Dedifferentiated amniotic fluid mesenchymal stem cell (primary cell): Measurements from ENCODE around the gene CPA1.
"Not testable (repeated sequence)": the region's sequence is repeated elsewhere in the genome, so short reads cannot be mapped to it uniquely, and the experiment has no call there.

Experiments used
- DNase-seq: peaks from one replicate; pipeline ENCODE4 v3.0.0-alpha.2; 2016; ENCODE audit errors: extremely low spot score

CPA1 gene

DNA sequence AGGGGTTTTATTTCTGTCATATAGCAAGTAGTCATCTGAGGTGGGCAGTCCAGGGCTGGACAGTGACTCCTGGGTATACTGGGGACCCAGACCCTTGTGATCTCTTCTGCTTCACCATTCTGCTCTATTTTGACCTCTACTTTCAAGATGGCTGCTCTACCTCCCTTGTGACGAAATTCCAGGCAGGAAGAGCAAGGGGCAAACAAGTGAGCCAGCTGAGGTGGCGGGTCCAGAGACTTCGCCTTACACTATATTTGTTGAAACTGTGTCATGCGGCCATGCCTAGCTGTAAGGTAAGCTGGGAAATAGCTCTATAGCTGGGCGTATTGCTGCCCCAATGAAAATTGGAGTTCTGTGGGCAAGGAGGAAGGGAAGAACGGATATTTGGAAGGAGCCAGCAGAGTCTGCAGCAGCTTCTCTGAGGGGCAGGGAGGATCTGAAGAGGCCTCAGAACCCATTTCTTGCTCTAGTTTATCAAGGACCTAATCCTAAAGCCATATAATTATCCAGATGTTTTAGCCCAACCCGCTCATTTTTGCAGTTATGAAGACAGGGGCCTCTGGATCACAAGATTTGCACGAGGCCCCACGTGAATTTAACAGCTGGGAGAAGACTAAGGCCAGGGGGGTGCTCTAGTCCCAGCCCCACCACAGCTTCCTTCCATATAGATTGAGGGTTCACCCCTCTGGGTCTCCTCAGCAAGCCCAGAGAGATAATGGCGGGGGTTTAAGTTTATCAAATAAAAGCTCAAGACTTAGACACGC is 7.7 kb upstream of the CPA1 start:
- no peak for DNase-seq

DNA sequence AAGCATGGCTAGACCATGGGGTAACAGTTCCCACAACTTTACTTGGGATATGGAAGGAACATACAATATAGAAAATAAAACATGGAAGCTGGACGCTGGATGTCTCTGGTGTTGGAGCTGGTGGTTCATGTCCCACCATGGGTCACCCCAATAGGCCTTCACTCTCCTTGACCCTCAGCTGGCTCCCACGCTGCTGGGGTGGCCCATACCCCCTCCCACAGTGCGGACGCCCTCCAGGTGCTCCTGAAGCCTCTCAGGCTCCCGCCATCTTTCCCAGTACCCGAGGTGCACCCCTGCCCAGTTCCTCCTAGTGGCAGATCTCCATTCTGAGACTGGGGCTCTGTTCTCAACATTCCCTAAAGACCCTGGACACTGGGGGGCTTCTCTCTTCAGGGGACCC is 5.8 kb upstream of the CPA1 start:
- DNase-seq, result no peak

DNA sequence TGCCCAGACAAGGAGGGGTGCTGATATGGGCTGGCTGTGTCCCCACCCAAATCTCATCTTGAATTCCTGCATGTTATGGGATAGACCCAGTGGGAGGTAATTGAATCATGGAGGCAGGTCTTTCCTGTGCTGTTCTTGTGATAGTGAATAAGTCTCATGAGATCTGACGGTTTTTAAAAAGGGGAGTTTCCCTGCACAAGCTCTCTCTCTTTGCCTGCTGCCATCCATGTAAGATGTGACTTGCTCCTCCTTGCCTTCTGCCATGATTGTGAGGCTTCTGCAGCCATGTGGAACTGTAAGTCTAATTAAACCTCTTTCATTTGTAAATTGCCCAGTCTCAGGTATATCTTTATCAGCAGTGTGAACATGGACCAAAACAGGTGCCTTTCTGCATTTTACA is 3.8 kb upstream of the CPA1 start:
- not testable (repeated sequence) for DNase-seq

DNA sequence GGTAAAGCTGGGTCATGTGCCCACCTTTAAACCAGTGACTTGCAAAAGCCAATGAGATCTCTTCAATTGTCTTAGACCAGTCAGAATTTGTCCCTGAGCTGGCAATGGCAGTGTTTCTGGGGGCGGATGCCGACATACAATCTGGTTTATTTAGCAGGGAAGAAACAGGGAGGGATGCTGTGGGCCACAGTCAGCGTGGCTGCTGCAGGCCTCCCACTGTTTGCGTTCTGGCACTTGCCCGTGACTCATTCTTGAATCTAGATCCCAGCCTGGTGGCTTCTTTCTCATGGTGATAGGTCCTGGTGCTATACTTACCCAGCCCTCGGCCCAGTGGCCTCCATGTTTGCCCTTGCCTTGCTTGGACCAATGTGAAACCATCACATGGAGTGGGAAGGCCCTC is 3.1 kb upstream of the CPA1 start:
- DNase-seq, result no peak

DNA sequence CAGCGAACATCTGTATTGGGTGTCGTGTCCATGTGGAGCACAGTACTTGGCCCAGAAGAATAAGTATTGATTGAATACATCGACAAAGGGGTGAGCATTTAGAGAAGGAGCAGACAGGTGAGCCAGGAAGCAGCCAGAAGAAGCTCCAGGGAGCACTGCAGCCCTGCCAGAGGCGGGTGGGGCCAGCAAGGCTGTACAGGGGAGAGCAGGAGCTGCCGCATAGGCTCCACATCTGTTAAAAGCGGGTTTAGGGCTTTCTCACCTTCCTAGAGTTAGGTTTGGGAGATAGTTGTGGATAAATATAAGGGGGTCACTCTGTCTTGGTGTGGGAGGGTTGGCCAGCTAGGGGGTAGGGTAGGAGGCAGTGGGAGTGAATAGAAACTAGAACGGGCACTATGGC is 1.3 kb upstream of the CPA1 start:
- DNase-seq, result no peak

DNA sequence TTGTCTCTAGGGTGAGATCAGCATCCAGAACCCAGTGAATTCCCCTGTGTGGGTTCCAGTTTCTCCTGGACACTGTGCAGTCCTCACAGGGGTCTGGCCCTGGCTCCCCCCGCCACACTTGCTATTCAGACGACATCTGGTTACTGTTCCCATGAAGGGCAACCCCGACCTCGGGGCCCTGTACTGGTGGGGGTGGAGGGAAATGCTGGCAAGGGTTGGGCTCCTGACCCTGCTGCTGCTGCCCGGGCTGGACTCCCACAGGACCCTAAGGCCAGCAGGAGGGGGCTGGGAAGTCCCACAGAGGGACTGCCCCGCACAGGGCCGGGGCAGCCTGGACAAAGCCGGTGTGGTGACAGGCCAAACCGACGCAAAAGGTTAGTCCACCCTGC is 768 bp upstream of the CPA1 start:
- DNase-seq, result no peak

DNA sequence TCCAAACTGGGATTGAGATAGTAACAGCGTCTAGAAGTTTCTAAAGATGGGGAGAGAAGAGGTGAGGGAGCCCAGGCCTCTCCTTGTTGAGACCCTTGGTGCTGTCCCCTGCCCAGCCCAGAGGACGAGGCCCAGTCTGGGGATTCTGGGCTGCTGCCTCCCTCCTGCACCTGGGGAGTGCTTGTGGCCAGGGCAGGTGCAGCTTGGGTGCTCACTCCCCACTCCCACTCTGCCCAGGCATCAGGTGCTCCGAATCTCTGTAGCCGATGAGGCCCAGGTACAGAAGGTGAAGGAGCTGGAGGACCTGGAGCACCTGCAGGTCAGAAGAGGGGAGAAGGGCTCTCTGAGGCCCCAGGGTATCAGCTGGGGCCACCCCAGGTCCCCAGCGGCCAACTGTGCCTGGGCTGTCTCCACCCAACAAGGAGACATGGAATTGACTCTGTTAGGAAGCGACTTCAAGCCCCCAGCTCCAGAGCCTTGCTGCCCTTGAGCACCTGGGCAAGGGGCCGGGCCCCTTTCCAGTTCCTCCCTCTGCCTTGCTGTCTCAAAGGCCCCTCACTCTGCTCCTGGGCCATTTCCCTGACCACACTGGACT is 664 bp downstream of the CPA1 start:
- no peak for DNase-seq

DNA sequence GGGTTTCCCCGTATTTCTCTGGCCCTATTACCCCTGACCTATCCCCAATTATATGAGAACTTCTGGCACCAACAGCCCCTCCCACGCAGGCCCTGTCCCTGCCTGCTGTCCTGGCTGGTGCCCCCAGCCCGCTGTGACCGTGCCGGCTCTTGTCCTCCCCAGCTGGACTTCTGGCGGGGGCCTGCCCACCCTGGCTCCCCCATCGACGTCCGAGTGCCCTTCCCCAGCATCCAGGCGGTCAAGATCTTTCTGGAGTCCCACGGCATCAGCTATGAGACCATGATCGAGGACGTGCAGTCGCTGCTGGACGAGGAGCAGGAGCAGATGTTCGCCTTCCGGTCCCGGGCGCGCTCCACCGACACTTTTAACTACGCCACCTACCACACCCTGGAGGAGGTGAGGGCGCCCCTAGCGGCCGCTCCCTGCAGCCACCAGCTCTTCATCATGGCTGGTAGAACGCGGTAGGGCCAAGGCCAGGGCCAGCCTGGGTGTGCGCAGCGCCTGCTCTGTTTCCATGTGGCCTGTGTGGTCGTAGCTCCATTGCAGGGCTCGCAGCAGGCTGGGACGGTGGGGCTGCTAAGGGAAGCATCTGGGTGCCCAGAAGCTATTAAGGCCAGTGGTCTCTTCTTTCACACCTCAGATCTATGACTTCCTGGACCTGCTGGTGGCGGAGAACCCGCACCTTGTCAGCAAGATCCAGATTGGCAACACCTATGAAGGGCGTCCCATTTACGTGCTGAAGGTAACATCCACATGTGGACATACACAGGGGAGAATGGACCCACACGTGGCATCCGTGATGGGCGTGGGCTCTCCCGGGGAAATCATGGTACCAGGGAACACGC is 1.4 kb downstream of the CPA1 start:
- no peak for DNase-seq

DNA sequence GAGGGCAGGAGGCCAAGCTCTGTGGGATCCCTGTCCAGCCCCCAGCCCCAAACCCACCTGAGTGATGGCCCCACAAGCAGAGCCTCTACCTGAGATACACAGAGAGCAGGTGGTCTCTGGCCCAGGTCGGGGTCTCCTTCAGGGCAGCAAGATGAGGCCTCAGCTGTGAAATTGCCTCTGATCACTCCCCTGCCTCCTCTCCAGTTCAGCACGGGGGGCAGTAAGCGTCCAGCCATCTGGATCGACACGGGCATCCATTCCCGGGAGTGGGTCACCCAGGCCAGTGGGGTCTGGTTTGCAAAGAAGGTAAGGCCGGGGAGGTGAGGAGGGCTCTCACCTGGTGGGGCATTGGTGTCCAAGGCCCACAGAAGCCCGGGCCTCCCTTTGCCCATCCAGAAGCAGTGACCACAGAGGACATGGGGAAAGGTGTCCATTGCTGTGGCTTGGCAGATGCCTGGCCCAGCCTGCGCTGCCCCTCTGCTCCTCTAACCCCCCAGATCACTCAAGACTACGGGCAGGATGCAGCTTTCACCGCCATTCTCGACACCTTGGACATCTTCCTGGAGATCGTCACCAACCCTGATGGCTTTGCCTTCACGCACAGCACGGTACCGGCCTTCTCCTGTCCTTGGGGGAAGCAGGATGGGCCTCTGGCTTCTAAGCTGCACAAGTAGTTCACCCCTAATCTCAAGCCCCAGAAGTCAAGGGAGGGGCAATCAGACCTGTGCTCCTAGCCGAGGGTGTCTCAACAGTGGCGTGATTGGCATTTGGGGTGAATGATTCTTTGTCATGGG is 3.1 kb downstream of the CPA1 start:
- DNase-seq, result no peak

DNA sequence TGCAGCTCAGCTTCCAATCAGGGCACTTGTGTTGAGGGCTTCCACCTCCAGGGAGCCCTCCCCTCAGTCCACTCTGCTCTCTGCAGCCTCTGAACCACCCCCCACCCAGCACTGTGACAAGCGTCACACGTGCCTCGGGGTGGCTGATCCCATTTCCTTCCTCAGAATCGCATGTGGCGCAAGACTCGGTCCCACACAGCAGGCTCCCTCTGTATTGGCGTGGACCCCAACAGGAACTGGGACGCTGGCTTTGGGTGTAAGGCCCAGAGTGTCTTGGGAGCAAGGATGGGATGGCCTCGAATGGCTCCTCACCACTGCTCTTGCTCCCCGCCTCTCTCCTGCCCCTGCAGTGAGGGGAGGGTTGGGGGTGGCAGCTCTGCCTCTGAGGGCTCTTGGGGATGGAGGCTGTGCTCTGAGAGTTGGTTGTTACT is 4.1 kb downstream of the CPA1 start:
- no peak for DNase-seq

DNA sequence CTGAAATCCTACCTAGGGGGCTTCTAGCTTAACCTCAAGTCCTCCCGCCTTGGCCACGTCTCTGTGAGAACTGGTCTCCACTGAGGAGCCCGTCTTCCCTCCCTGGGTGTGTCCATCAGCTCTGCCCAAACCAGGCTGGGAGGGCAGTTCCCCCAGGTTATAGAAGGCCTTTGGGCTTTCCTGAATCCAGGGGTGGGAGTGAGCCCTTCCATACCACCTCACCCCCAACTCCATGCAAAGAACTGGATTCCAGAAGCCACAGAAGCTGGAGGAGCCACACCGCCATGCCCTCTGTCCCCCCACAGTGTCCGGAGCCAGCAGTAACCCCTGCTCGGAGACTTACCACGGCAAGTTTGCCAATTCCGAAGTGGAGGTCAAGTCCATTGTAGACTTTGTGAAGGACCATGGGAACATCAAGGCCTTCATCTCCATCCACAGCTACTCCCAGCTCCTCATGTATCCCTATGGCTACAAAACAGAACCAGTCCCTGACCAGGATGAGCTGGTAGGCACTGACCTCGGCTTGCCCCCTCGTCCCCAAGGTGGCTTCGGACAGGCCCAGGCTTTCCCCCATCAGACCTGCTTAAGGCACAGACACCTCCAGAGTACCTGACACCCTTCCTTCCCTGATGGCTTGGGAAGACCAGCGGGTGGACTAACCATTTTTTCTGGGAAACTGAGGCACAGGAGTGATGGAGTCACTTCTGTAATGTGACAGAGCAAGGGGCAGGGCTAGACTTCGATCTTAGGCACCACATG is 4.7 kb downstream of the CPA1 start:
- no peak for DNase-seq

DNA sequence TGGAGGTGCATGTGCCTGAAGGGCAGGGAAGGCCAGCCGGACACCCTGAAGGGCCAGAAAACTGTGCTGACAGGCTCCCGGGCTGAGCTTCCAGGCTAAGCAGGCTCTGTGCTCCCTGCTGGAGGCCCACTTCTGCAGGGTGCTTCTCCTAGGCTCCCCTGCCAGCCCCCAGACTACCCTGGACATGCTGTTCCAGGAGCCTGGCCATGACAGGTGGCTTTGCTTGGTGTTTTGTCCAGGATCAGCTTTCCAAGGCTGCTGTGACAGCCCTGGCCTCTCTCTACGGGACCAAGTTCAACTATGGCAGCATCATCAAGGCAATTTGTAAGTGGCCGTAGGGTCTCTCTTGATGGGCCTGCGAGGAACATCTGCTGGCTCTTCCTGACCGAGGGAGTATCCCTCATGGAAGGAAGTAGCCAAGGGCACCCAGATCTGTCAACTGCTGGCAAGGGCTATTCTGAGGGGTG is 5.3 kb downstream of the CPA1 start:
- no peak for DNase-seq

DNA sequence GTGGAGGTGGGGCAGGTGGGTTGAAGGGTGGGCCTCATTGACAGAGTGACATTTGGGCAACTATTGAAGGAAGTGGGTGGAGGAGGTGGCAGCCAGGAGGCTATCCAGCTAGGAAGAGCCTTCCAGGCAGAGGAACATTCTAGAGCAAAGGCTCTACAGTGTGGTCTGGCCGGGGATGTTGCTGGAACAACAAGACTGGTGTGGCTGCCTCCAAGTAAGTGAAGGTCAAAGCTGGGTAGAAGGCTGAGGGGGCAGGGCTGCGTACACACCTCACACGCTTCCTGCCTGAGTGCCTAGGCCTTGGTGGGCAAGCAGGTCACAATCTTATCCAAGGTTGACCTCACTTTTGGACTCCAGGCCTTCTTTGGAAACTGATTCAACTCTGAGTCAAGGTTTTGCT is 6.6 kb downstream of the CPA1 start:
- DNase-seq, result no peak

DNA sequence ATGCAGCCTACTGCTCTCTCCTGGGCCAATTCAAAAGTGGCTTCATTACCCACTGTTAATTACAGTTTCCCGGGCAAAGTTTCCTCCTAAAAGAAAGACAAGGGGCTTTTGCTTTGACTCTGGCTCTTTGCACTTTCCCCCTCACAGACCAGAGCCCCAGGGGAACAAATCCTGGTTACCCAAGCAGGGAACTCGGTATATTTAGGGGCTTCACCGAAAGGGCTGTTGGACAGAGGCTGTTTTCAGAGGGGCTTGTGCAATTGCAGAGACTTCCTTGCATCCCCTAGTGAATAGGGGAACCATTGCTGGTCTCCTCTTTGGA is 7.0 kb downstream of the CPA1 start:
- DNase-seq, result no peak

DNA sequence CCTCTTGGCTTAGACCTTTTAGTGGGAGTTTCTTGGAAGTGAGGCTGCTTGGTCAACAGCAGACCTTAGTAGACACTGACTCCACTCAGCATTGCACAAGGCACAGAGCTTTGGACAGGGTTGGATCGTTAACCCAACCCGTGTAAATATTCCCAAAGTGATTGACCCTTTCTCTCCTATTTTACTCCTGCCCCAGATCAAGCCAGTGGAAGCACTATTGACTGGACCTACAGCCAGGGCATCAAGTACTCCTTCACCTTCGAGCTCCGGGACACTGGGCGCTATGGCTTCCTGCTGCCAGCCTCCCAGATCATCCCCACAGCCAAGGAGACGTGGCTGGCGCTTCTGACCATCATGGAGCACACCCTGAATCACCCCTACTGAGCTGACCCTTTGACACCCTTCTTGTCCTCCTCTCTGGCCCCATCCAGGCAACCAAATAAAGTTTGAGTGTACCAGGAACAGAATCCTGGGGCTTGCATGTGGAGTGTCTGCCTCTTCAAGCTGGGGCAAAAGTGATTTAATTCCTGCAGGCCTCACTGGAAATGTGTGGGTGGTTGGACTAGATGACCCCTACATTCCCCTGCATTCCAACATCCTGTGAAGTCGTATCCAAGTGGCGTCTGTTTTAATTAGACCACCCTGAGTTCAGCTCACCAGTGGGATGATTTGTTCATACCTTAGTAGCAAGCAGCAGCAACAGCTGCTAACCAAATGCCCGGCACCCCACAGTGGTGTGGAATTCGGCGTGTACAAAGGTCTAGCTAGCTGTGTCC is 7.5 kb downstream of the CPA1 start:
- no peak for DNase-seq

DNA sequence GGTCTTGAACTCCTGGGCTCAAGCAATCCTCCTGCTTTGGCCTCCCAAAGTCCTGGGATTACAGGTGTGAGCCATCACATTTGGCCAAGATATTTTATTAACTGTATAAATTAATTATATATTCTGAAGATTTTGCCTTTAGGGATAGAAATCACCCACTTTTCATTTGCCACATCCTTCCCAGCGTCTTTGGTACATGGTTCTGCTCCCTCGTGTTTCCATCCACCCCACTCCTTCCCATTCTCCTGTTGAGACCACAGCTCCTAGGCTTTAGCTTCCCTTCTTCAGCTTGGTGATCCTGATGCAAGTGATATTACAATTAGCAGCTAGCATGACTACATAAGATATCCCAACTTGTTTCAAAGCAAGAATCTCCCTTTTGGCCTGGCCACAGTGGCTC is 8.4 kb downstream of the CPA1 start:
- no peak for DNase-seq

DNA sequence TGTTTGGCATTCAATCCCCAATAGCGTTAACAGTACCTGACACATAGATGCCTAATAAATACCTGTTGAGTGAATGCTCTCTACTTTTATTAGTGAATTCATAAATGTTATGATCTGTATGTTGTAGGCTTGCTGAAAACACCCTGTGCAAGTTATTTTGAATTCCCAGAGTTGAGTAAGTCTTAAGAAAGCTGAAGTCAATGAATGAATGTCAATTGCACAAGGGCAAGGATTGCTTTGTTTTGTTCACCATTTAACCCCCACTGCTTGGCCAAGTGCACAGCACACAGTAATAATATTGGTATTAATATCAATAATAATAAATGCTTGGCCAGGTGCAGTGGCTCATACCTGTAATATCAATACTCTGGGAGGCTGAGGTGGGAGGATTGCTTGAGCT is 10.2 kb downstream of the CPA1 start:
- DNase-seq, result no peak

DNA sequence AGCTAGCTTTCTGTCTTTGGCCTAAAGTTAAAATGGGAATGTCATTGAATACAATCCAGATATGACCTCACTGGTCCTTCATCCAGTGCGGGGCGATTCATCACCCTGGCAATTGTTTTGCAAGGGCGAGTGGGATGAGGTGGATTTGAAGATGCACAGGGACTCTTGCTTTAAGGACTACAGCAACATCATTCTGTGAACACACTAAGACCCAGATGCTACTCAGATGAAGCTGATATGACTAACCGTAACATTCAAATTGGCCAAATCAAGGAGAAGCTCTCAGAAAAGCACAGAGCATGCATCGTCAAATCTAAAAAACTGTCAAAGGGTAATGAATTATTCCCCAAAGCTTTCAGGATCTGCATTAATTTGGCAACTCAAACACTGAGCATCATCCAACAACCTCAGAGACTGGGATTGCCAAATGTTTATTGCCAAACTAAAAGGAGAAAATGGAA is 12.8 kb downstream of the CPA1 start:
- DNase-seq, result no peak

DNA sequence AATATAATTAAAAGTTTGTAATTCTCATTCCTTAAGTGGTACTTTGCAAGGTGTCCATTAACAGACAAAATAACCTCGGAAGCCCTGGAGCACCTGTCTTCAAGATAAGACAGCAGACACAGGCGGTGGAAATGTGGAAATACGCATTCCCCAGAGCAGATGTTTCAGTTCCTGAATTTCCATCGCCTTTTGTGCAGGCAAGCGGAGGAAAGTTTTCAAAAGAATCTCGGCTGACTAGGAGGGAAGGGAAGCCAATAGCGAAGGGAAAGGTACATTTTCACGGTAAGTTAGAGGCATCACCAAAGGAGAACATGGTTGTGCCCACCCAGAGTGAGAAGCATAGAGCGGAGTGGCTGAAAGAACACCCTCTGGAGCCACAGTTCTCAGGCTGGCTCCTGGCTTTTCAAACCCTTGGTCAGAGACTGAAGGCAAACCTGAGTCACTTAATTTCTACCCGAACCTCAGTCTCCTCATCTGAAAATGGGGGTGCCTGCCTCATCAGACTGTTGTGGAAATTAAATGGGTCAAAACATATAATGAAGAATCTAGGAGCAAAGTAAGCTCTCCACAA is 13.6 kb downstream of the CPA1 start:
- DNase-seq, result no peak
